ENCODE results near the gene PARD3B.

- no peak for TF ChIP-seq CTCF (IDR thresholded peaks at IDR 0.05)
- no peak for TF ChIP-seq POLR2AphosphoS5 (IDR thresholded peaks at IDR 0.05; ENCODE audit: insufficient read depth in 1 of 2, low read depth in 1 of 2)
- TF ChIP-seq POLR2A (IDR thresholded peaks at IDR 0.05) = no peak
These were observed 727.9 kb downstream of the PARD3B start for GRCh38 chr2:205273148-205273547.
